ENCODE measurements around the gene TRAPPC1.
A peak's percentile ranks its signal among the peaks of the same experiment; 100 is the strongest.

The TRAPPC1 gene

GRCh38 chr17:7897090-7897489 lies 34.7 kb downstream of the TRAPPC1 start:
- DNase-seq = no peak

GRCh38 chr17:7894866-7895265 lies 36.9 kb downstream of the TRAPPC1 start:
- DNase-seq = no peak

GRCh38 chr17:7894226-7894625 lies 37.5 kb downstream of the TRAPPC1 start:
- DNase-seq = no peak

GRCh38 chr17:7893187-7893880 lies 38.4 kb downstream of the TRAPPC1 start:
- no peak for DNase-seq

GRCh38 chr17:7889166-7889955 lies 42.4 kb downstream of the TRAPPC1 start:
- peak; percentile 82 for DNase-seq

- DNase-seq = no peak
Observed at GRCh38 chr17:7888184-7888920, 43.4 kb downstream of the TRAPPC1 start, which contains the start of gene CHD3. CHD3 (plus strand) TSS chr17:7888789; CDS start chr17:7889001, 212 bp downstream.

GRCh38 chr17:7887482-7888183 lies 44.1 kb downstream of the TRAPPC1 start:
- DNase-seq = peak; percentile 90

GRCh38 chr17:7887038-7887481 lies 44.7 kb downstream of the TRAPPC1 start:
- no peak for DNase-seq

- peak; percentile 42 for DNase-seq
Observed at GRCh38 chr17:7886227-7887037, 45.3 kb downstream of the TRAPPC1 start.

- peak; percentile 13 for DNase-seq
Observed at GRCh38 chr17:7885367-7886226, 46.1 kb downstream of the TRAPPC1 start.

- DNase-seq = no peak
Observed at GRCh38 chr17:7884581-7885366, 47.0 kb downstream of the TRAPPC1 start.

GRCh38 chr17:7883781-7884386 lies 47.9 kb downstream of the TRAPPC1 start:
- peak; percentile 30 for DNase-seq

- DNase-seq = no peak
Observed at GRCh38 chr17:7882629-7883028, 49.1 kb downstream of the TRAPPC1 start.

GRCh38 chr17:7882068-7882467 lies 49.7 kb downstream of the TRAPPC1 start:
- DNase-seq = no peak

- no peak for DNase-seq
Observed at GRCh38 chr17:7881276-7882054, 50.3 kb downstream of the TRAPPC1 start.
